Mammary epithelial cell (primary cell): ENCODE data around the gene NCOA7.

Experiments used
- CTCF ChIP-seq, 2 donors: IDR thresholded peaks in 1 of 2; conservative IDR thresholded peaks in 1 of 2; 2 replicates each; pipeline ENCODE4 v1.5.1; 2011 to 2012; ENCODE audit warnings: inconsistent platforms in 2 of 2, low read length in 2 of 2, mild to moderate bottlenecking in 2 of 2, control low read depth in 1 of 2, low read depth in 1 of 2; ENCODE audit not compliant: insufficient read depth in 1 of 2; ENCODE audit errors: extremely low read depth in 1 of 2
- EZH2 ChIP-seq: IDR thresholded peaks from 2 replicates; pipeline ENCODE4 v1.6.1; 2012; ENCODE audit warnings: low read length, inconsistent platforms, borderline replicate concordance

- TF ChIP-seq CTCF (conservative IDR thresholded peaks at IDR 0.05 in 1 of 2, IDR thresholded peaks at IDR 0.05 in 1 of 2; ENCODE audit: extremely low read depth in 1 of 2, insufficient read depth in 1 of 2, low read depth in 1 of 2, low read length in 2 of 2) = no peak
- TF ChIP-seq EZH2 = no peak
Measured at GRCh38 chr6:125749865-125750691, 40.7 kb upstream of the NCOA7 start.
